ENCODE results near the gene OSCAR.

Gene OSCAR, protein sequence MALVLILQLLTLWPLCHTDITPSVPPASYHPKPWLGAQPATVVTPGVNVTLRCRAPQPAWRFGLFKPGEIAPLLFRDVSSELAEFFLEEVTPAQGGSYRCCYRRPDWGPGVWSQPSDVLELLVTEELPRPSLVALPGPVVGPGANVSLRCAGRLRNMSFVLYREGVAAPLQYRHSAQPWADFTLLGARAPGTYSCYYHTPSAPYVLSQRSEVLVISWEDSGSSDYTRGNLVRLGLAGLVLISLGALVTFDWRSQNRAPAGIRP

DNA sequence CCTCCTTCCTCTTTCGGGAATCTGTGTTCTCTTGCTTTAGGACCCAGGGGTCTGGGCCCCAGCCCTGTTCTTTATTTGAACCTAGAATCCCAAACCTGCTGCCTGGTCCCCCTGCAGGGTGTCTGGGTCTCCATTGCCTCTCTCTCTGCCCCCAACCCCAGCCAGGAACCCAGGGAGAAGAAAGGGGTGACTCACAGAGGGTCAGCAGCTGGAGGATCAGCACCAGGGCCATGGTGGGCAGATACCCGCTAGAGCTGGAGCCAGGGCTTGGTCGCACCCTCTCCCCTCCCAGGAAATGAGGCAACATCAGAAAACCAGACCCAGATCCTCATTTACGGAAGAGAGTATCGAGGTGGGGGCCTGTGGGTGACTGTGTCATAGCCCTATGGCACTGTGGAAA is at the start of gene OSCAR:
Gene OSCAR, minus strand, starts transcription at position 243 of the 400 bp plus-strand sequence. Its CDS starts 11 bp downstream, at position 232.
- no peak for DNase-seq

DNA sequence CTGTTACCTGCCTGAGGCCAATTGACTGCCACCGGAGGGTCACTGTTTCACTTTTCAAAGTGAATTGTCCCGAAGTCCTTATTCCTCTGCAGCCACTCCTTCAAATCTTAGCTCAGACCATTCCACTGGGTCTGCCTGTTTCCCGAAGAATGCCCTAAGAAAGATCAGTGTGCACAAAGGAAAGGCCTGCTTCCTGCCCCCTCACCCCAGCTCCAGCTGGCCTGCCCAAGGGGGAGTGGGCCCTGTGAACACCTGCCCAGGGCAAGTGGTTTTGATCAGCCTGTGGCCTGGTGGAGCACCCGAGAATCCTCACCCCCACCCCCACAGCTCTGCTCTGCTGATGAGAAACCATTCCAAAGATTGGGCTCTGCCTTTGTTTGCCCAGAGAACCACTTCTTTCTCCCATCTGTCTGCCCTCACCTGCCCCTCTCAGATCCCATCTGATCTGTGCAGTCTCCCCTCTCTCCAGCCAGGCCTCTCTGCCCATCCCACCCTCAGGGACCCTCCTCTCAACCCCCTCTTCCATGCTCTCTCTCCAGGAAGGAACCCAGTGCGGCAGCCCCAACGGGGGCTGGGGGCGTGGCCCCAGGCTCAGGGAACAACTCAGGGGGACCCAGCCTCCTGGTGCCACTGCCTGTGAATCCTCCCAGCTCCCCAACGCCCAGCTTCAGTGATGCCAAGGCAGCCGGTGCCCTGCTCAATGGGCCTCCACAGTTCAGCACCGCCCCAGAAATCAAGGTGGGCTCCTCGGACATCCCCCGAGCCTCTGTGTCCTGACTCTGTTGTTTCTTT is 48.6 kb upstream of the OSCAR start:
- no peak for DNase-seq

DNA sequence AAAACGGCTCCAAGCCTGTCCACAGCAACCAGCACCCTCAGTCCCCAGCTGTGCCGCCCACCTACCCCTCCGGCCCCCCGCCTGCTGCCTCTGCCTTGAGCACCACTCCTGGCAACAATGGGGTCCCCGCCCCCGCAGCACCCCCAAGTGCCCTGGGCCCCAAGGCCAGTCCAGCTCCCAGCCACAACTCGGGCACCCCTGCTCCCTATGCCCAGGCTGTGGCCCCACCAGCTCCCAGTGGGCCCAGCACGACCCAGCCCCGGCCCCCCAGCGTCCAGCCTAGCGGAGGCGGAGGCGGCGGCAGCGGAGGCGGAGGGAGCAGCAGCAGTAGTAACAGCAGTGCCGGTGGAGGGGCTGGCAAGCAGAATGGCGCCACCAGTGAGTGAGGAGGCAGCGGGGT is 47.6 kb upstream of the OSCAR start:
- DNase-seq: no peak

DNA sequence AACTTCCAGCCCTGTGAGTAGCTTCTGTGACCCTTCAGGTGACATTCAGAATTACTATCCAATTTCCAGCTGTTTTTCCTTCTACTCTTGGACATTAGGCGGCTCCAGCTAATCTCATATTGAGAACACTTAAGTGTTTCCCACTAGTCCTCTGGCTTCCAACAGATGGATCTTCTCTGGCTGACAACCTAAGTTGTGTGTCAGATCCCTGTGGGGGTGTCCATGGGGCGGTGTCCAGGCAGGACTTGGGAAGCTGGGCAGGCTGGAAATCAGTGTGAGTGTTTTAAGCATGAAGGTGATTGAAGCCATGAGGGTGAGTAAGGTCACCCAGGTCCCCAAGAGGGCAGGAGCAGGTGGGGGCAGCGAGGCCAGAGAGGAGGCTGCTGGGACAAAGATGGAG is 47.1 kb upstream of the OSCAR start:
- no peak for DNase-seq

DNA sequence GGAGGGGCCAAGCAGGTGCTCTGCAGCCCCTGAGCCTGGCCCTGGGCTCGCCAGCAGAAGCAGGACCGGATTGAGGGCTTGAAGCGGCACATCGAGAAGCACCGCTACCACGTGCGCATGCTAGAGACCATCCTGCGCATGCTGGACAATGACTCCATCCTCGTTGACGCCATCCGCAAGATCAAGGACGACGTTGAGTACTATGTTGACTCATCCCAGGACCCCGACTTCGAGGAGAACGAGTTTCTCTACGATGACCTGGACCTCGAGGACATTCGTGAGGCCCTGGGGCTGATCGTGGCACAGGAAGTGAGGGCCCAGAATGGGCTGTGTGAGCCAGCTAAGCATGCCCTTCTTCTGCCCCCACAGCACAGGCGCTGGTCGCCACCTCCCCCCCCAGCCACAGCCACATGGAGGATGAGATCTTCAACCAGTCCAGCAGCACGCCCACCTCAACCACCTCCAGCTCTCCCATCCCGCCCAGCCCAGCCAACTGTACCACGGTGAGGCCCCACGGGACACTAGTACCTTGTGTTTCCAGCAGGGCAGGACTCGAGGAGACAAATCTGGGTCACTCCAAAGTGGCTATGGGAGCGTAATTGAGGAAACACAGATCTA is 45.0 kb upstream of the OSCAR start:
- no peak for DNase-seq

DNA sequence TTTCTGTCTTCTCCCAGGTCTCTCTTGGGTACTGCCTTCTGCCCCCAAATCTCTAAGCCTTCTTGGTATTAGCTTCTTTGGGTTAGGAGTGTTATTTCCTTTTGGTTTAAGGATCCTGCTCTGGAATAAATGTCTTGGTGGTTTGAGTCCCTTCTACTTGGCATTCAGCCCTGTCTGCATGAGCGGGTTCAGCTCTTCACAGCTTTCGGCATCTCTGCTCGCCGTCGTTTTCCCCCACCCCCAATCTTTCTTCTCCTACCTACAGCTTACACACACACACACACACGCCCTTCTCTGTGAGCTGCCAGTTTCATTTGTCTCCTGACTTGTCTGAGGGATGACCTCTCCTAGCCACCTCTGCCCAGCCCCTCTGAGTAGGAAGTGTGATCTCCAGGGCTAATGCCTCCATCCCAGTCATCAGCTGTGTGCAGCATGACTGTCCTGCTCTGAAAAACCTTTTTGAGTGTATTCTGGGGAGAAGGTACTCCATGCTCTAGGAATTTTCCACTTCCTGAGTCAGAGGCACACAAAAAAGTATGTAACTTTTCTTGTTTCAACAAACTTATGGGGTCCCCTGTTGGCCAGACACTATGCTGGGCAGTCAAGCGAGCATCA is 41.7 kb upstream of the OSCAR start:
- DNase-seq: no peak

DNA sequence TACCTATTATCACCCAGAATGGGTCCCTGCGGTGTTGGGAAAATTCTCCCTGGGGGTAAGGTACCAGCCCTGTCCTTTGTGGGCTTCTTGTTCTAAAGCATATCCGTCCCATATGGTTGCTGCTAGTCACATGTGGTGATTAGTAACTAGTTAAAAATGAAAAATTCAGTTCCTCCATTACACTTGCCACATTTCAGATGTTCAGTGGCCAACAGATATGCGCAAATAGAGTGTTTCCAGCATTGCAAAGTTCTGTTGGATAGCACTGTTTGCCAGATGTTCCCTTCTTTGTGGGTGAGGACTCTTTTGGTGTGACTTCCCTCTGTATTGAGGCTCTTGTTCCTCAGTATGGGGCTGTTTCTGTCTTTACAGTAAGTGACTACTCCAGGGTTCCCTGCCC is 40.8 kb upstream of the OSCAR start:
- no peak for DNase-seq

DNA sequence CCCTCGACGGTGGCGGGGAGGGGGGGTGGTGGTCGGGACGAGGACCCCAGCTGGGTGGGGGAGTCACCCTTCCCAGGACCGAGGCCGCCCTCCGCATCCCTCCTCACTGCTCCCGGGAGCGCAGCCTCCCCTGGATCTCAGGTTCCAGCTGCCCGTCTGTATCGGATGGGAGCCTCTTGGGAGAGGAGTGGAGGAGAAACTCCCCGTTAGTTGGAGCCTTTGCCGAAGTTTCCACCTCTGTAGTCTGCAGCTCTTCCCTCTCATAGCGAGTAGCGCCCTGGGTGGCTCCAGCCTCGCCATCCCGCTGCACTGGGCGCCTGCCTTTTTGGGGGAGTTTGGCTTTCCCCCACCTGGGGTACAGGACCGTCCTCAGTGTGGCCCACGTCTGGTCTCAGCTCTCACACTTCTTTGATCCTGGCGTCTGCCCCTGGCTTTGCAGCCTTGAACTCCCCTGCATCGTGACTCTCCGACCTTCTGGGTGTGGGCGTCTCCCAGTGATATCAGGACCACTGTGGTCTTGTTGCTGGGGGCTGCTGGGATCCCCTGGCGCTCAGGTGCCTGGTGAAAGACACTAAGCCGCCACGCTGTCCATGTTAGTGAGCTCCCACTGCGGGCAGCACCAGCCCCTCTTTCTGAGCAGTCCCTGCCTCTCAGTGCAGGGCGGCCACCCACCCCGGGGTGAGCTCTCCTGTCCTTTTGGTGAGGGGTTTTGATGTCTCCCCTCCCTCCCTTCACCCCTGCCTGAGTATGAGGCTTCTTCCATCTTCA is 38.1 kb upstream of the OSCAR start:
- no peak for DNase-seq

DNA sequence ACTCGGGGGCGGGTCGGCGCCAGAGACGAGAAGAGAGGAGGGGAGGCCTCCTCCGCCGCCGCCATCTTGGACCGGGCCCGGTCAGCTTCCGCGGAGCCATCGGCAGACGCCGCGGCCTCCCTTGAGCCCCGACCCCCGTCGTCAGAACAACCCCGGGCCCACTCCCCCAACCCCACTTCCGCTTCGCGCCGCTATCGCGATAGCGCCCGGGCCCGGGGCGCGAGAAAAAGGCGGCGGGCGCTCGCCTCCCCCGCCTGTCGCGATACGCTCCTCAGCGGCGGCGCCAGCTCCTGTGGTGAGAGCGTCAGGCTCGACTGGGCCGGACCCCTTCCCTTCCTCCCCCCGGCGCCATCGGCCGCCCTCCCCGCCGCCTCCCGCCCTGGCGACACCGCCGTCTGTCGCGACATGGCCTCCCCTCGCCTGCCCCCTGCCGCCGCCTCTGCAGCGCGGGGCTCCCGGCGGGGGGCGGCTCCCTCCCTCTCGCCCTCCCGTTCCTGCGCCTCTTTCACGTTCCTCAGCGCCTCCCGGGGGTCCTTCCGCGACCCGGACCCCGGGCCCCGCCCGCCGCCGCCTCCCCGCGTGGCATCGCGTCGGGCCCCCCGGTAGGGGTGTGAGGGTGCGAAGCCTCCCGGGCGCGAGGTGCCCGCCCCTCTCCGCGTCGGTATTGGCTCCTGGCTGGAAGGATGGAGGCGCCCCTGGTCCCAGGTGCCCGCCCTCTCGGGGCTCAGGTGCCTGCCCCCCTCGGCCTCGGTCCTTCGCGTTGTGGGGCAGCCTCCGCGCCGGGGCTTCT is 37.3 kb upstream of the OSCAR start, which contains the start of gene CNOT3:
Gene CNOT3, plus strand, starts transcription at position 64 of the 790 bp plus-strand sequence. CDS start 5,217 bp downstream, outside the sequence.
- DNase-seq: peak; percentile 52

DNA sequence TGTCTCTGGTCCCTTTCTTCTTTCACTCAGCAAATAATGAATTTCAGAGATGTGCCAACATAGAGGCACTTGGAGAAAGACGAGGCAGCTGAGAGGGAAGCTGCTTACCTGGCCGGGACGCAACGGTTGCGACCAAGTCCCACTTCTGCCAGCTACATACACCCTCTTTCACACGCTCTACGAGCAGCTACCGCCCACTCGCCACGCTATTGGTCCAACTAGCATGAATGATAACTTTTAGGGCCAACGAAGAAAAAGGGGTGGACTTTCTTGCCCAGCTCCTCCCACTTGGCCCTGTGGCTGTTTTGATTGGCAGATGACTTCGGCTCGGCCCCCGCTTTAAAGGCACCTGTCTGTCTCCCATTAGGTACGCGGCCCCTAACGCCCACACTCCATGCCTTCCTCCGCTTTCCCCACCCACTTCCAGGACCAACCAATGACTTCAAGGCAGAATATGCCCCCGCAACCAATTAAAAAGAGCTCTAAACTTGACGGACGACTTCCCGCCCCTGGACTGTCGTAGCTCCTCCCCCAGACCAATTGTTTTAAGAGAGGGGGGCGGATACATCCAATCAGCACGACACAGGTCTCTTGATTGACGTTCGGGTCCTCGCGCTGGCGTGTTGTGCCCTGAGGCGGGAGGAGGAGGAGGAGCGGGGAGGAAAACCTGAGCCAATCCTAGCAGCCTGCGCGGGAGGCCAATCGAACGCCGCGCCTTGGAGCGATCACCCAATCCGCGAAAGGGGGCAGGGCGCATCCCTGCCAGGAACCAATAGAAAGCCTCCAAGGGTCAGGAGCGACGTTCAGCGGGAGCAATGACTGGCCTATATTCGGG is 36.5 kb upstream of the OSCAR start:
- DNase-seq: peak; percentile 97

DNA sequence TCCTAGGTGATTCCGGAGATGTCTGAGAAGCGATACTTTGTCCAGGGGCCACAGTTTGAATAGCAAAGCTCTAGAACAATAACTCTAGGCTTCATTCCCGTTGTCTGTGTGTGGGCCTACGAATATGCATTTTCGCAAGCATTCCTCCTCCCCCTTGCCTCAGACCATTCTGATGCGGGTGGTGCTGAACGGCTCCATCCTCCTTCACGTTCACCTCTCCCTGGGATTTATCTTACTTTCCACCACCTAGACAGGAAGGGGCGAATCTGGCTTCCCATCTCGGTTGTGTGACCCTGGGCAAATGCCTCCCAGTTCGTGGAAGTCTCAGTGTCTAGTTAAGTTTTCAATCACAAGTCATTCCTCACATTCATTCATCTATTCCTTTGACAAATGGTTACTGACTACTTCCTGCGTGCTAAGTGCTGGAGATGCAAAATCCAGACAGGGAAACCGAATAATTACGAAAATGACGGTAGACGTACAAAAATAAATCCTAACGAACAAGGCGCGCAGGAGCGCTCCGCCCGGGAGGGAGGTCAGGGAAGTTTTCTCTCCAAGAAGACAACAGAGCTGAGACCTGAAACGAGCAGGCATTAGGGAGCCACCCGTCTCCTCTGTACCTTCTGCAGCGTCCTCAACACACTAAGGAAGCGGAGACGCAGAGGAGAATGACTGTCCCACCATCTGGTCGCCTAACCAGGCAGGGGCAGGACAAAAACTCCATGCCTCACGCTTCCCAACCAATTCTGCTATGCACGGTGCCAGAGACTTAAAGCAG is 35.7 kb upstream of the OSCAR start:
- DNase-seq: no peak

DNA sequence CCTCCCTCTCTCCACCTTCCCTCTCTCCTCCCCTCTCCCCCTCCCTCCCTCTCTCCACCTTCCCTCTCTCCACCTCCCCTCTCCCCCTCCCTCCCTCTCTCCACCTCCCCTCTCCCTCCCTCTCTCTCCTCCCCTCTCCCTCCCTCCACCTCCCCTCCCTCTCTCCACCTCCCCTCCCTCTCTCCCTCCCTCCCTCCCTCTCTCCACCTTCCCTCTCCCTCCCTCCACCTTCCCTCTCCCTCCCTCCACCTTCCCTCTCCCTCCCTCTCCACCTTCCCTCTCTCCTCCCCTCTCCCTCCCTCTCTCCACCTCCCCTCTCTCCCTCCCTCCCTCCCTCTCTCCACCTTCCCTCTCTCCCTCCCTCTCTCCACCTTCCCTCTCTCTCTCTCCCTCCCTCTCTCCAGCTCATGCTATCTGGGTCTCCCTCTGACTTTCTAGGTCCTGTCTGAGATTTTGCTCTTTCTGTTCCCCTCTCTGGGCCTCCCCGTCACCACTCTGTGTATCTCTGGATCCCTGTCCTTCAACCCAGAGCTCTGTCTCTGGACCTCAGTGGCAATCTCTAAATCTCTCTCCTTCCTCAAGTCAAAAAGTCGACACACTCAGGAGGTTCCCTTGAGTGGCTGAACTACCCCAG is 33.5 kb upstream of the OSCAR start:
- no peak for DNase-seq

DNA sequence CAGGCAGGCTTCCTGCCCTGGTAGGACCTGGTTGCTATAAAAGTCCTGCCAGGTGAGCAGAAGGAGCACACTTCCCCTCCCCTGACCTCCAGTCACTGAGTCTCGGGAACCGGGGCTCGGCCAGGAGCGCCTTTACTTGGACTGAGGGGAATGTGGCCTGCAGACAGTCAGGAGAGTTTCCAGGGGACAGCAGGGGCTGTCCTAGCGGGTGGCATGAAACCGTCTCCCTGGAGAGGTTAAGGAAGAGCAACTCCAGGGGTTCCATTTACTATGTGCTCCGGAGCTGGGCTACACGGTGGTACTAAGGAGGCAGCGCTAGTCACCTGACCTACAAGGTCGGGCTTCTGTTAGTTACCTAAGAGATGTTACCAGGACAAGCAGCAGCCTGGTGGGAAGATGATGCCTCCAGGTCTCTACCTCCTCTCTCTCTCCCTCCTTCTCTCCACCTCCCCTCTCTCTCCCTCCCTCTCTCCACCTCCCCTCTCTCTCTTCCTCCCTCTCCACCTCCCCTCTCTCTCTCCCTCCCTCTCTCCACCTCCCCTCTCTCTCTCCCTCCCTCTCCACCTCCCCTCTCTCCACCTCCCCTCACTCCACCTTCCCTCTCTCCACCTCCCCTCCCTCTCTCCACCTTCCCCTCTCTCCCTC is 32.8 kb upstream of the OSCAR start:
- DNase-seq: no peak

DNA sequence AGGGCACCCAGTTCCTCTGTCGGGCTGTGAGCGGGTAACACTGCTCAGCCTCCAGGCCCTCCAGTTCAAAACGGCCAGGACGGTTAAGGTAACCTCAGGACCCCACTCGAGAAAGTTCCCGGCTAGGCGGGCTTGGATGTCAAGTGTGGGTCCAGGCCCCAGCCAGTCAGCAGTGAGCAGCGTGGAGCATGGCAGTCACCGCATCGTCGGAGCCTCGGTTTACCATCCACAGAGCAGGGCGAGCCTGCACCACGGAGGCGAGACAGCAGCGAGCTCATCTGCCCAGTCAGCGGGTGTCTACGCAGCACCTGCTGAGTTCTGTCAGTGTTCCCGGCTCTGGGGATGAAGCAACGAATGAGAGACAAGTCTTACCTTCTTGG is 29.0 kb upstream of the OSCAR start:
- DNase-seq: no peak

DNA sequence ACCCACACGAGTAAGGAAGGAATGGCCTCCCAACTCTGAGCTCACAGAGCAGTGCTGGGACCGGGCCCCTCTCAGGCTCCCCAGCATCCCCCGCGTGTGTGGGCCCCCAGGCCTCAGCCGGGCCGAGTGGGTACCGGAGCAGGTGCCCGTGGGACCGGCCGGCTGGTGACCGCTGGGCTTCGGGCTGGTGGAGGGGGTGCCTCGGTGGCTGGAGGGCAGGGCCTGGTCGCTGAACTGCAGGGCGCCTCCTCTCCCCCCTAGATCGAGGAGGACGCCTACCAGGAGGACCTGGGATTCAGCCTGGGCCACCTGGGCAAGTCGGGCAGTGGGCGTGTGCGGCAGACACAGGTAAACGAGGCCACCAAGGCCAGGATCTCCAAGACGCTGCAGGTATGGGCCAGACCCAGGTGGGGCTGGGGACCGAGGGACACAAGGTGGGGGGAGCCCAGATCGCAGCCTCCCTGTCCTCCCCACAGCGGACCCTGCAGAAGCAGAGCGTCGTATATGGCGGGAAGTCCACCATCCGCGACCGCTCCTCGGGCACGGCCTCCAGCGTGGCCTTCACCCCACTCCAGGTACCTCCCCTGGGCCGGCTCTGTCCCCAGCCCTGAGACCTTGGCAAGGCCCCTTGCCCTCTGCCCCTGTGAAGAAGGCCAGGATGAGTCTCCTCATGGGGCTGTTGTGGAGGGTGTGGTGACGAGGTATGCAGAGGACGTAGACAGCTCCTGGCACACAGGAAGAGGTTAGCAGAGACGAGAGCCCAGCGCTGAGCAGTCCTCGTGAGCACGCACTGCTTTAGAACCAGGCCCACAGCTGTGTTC is 28.4 kb upstream of the OSCAR start:
- no peak for DNase-seq

DNA sequence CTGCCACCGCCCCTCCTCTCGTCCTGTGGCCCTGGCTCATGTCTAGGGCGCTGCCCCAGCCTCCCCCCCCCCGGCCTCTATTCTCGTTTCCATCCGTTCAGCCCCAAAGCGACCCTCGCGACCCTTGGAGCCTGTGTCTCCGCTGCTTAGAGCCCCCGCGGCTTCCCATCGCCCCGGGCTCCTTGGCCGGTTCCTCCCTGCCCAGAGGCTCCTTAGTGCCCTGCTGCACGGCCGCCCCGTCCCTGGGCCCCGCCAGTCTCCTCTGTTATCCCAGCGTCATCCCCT is 27.8 kb upstream of the OSCAR start:
- no peak for DNase-seq

DNA sequence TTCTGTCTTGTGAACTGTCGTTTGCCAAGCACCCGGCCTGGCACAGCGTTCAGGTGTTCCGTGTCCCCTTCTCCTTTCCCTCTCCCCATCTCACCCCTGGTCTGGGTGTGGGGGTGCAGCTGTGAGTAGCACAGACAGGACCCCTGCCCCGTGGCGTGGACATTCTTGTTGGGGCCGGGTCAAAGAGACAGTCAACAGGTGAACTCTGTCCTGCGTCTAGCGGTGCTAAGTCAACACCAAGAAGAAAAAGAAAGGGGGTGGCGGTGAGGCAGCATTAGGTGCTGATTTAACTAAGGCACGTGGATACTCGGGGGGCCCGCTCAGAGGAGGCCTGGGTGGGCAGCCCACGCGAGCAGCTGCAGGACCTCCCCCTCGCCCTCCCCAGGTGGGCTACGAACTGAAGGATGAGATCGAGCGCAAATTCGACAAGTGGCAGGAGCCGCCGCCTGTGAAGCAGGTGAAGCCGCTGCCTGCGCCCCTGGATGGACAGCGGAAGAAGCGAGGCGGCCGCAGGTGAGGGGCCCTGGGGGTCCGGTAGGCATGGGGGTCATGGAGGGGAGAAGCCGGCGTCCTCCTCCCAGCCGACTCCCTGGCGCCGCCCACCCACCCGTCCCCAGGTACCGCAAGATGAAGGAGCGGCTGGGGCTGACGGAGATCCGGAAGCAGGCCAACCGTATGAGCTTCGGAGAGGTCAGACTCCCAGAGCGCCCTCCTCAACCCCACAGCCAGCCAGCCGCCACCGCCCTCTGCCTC is 27.3 kb upstream of the OSCAR start:
- no peak for DNase-seq

DNA sequence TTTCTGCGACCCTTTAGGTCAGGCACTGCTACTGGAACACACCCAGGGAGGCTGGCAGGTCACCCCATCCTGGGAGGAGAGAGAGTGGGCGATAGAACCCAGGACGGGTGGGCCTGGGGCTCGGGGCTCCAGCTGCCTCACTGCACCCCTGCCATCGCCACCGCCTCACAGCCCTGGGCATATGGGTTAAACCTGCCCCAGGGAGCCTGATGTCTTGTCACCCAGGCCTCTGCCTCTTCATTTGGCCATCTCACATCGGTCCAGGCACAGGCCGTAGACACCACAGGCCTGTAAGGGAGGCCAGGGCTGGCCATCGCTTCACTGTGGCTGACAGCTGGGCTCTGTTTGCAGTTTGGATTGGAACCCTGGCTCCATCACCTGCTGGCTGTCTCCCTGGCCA is 25.1 kb upstream of the OSCAR start:
- no peak for DNase-seq

All from activated T-cell treated with anti-CD3 and anti-CD28 coated beads, Interleukin-2, amount 50 U/mL, for 1 hour (primary cell).